Activated CD4-positive, alpha-beta T cell treated with anti-CD3 and anti-CD28 coated beads, Interleukin-2, Interleukin-6, amounts not matched to agents 100 ng/mL and 50 ng/mL, durations not matched to agents 16 hours and 8 hours (primary cell): ENCODE results near the gene MRPL34.
"Not testable (repeated sequence)": the region's sequence is repeated elsewhere in the genome, so short reads cannot be mapped to it uniquely, and the experiment has no call there.

Experiments used
- DNase-seq: peaks from one replicate; pipeline ENCODE4 v3.0.0-alpha.2; 2020

MRPL34 gene

DNA sequence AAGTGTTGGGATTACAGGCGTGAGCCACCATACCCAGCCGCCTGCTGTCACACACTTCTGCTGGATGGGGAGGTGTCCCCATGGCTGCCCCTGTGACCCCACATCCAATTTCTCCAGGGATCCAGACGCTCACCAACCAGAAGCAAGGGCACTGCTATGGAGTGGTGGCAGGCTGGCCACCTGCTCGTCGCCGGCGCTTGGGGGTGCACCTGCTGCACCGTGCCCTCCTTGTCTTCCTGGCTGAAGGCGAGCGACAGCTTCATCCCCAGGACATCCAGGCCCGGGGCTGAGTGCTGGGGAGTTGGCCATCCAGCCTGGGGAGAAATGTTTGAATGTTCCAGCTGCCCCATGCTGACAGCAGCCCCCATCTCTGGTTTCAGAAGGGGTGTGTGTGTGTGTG is 19.4 kb upstream of the MRPL34 start:
- no peak for DNase-seq

DNA sequence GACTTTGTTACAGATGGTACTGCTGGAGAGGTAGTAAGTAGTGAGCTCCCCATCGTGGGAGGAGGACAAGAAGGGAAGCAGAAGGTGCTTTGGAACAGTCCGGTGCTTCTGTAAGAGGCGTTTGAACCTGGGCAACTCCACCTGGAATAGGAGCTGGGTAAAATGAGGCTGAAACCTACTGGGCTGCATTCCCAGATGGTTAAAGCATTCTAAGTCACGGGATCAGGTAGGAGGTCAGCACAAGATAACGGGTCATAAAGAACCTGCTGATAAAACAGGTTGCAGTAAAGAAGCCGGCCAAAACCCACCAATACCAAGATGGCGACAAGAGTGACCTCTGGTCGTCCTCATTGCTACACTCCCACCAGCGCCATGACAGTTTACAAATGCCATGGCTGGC is 18.9 kb upstream of the MRPL34 start:
- no peak for DNase-seq

GRCh38 chr19:17289489-17289888 is 16.2 kb upstream of the MRPL34 start:
- DNase-seq: peak; percentile 72

- DNase-seq: peak; percentile 88
These were observed 13.2 kb upstream of the MRPL34 start for GRCh38 chr19:17292301-17293074.

DNA sequence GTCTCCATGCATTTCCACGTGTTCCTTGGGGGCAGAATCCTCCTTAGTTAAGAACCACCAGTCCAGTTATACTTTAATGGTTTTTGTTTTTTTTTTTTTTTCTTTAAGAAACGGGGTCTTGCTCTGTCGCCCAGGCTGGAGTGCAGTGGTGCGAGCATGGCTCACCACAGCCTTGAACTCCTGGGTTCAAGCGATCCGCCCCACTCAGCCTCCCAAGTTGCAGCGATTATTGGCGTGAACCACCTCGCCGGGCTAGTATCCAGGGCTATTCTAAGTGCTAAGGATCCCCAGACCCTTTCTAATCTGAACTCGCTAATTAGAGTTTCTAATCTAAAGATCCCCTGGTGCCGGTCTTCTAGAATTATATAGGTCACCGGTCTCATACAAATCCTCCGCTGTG is 12.1 kb upstream of the MRPL34 start:
- no peak for DNase-seq

DNA sequence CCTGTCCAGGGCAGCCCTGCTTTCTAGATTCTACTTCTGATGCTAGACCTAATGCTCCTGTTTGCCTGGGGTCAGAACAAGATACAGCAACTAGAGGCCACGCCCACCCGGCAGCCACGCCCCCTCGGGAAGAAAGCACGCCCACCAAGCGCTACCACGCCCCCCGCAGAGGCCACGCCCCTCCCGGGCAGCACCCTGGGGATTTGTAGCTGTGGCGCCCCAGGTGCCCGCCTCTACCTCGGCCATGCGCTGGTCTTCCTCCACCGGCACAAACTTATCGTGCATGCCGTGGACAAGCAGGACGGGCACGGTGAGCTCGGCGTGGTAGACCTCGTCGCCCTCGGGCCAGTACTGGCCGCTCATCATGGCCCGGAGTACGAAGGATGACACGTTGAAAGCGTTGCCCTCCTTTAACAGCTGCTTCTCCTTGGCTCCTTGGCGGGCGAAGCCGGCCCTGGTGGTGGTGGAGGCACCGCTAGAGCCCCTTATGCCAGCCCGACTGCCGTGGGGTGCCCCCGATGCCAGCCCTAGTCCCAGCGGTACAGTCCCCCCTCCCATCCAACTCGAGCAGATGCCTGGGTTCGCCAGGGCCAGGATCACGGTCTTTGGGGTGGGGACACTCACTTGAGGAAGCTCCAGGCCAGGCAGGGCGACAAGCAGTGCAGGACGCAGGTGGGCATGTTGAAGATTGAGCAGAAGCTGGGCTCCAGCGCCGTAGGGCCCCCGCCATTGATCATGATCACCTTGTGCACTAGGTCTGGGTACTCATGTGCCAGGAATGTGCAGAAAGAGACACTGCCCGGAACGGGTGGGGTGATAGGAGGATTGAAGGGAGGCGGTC is 11.4 kb upstream of the MRPL34 start:
- peak; percentile 76 for DNase-seq

- DNase-seq: not testable (repeated sequence)
These were observed 10.1 kb upstream of the MRPL34 start for GRCh38 chr19:17295551-17295950.

- peak; percentile 35 for DNase-seq
These were observed 9.4 kb upstream of the MRPL34 start for GRCh38 chr19:17296273-17296672.

- no peak for DNase-seq
These were observed 8.7 kb upstream of the MRPL34 start for GRCh38 chr19:17296976-17297375.

DNA sequence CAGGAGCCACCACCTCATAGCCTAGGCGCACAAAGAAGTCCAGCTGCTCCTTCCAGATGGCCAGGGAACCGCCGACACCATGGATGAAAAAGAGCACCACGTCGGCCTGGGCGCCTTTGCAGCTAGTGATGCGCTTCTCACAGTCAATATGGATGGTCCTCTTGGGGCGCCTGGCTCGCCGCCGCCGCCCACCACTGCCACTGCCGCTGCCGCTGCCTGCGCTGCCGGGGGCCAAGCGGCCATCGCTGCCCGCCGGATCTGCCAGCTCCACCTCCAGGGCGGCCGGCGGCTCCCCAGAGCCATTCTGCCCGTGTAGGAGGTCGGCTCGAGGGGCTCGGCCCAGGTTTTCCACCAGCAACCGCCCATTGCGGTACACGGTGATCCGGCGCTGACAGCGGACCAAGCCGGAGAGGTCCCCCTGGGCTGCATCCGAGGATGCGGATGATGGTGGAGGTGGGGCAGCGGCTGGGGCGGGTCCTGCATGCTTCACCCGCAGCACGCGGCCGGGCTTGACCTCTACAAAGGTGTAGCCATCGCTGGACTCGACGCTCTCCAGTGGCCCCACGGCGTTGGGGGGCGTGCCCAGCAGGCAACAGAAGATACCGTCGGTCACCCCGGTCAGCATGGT is 4.6 kb upstream of the MRPL34 start:
- DNase-seq: no peak

GRCh38 chr19:17302391-17303166 is 3.1 kb upstream of the MRPL34 start:
- no peak for DNase-seq

DNA sequence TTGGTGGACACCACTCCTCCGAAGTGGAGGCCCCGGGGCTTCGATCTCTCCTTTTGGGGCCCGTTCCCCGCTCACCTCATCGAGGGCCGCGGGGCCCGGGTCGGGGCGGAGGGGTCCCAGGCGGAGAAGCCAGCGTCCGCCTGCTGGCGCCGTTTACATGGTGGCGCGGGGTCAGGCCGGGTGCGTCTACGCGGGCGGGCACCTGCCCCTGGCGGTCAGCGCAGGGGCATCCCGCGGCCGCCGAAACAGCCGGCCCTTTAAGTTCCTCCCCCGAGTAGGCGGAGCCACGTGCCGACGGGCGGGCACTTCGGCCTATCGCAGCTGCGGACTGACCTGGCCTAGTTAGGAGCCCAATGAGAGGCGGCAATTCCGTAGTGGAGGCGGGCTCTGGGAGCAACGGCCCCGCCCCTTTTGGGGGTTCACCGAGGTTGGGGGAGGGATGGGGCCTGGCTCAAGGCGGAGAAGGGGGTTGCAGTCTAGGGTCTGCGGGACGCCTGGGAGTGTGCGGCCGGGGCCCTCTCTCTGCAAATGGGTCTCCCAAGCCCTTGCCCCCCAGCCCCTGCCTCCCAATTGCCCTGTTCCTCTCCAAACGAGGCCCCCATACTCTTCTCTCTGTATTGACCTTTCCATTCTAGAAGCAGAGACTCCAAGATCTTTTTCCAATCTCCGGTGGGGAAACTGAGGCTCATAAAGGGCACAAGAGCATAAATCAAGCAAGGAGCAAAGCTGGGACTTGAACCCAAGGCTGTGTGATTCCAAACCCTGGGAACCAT is 2.3 kb upstream of the MRPL34 start, which contains the start of gene ABHD8:
TSS of gene ABHD8 (minus strand) at position 259 of the 773 bp plus-strand sequence. CDS start 1,809 bp downstream, outside the sequence.
- peak; percentile 96 for DNase-seq

DNA sequence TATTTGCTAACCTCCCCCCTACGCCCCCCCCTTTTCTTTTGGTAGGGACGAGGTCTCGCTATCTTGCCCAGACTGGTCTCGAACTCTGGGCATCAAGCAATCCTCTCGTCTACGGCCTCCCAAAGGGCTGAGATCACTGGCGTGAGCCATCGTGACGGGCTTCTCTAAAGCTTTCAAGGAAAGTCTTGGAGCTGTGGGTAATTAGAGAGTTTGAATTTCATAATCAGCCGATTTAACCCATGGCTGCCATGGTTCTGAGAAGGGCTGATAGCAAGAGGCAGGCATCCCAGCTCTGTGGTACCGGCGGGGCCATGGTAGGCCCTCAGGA is 1.8 kb upstream of the MRPL34 start:
- DNase-seq: no peak

- DNase-seq: no peak
These were observed 1.1 kb upstream of the MRPL34 start for GRCh38 chr19:17304386-17305215.

DNA sequence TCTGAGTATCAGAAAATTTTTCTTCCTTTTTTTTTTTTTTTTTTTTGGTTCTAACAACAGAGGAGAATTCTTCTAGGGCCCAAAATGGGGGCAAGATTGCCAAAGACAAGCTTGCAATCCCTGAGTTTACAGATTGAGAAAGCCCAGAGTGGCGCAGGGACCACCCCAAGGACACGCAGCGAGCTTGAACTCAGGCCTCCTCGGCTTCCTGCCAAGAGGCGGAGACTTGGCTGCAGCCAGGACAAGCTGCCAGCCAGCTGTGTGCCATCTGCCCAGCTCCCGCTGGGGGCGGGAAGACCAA is 506 bp upstream of the MRPL34 start:
- no peak for DNase-seq

- DNase-seq: no peak
These were observed 628 bp downstream of the MRPL34 start for GRCh38 chr19:17306285-17306714.

DNA sequence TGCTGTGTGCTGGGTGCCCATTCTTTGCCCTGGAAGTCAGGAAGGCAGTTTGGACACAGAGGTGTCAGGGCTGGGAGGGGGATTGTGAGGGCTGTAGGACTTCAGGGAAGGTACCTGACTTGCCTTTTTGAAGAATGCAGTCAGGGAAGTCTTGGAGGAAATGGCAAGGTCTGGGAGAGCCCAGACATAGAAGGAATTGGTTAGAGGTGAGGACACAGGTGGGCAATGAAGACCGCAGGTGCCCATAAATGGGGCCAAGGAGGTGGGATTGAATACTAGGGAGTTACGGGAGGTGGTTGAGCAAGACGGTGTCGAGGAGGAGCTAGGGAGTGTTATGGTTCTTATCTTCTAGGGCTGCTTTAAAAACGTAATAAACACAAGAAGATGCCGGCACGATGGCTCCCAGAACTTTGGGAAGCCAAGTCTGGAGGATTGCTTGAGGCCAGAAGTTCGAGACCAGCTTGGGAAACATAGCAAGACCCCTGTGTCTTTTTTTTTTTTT is 2.3 kb downstream of the MRPL34 start:
- no peak for DNase-seq

- peak; percentile 100 for DNase-seq
These were observed 3.7 kb downstream of the MRPL34 start, which contains the start of gene DDA1 for GRCh38 chr19:17309198-17309964. TSS of gene DDA1 (plus strand) at chr19:17309563. CDS start at chr19:17309655, 92 bp downstream.

DNA sequence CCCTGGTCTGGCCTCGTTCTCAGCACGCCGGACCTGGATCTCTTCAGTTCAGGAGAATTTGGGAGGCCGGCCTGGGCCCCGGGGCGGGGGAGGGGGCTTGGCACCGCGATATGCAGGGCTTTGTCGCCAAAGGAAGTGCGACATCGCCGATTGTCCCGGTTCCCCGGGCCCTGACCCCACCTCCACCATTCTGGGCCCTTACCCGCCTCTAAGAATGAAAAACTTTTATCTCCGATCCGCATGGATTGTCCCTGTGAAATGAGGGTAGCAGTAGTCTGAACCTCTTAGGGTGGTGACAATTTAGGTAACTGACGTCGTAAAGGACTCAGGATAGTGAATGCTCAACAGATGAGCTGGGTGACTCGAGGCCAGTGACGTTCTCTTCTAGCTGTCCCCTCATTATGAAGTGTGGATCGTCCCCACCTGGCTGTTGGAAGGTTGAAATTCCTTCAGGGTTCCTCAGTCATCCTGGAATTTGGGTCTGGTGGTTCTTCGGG is 4.3 kb downstream of the MRPL34 start:
- no peak for DNase-seq
